GM18498 (cell line): Measurements from ENCODE around the gene SUPT6H.

Experiments used
- ATAC-seq: cut with Tn5 transposase; IDR thresholded peaks from one replicate; pipeline ENCODE4 v1.9.1; 2021; ENCODE audit warnings: mild to moderate bottlenecking, moderate library complexity; ENCODE audit not compliant: unreplicated experiment

The SUPT6H gene

DNA sequence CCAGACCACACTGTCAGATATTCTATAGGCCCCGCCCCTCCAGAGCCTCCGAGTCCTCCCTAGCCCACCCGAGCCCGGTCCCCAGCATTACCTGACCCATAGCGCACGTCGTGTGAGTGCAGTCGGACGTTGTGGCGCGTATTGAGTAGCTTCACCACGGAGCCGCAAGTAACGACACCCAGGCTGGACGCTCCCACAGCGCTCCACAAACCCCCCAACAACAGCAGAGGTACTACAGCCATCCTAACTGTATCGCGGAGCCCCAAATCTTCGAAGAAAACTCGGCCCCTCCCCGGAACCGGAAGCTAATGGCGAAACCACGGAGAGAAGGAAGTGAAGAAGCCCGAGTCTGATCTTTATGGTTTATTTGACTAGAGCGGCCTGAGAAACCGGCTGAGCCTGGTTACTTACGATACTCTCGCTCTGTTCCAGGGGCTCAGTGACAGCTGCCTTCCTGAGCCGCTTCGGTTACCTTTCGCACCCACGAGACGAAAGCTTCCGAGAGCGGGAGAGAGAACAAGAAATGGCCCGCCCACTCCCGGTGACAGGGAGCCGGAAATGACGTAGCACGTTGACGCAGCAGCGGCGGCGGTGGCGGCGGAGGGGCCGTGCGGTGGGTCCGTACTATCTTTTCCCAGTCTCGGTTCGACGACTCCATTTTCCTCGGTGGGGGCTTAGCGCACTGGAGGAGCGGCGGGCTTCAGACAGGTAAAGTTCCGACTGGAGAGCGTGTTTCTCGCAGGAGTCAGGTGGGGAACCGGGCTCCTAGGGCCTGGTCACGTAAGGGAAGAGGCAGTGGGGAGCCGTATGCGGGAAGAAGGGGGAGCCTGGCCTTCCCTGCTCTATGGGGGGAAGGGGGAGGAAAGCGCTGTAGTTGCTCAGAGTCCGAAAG, at the start of gene SUPT6H, which contains the start of gene SDF2:
TSS of gene SUPT6H (plus strand) at position 571 of the 892 bp plus-strand sequence. CDS start 11,197 bp downstream, outside the sequence.
TSS of gene SDF2 (minus strand) at position 272 of the 892 bp plus-strand sequence. CDS start at position 242, 30 bp downstream.
- peak; percentile 87 for ATAC-seq

DNA sequence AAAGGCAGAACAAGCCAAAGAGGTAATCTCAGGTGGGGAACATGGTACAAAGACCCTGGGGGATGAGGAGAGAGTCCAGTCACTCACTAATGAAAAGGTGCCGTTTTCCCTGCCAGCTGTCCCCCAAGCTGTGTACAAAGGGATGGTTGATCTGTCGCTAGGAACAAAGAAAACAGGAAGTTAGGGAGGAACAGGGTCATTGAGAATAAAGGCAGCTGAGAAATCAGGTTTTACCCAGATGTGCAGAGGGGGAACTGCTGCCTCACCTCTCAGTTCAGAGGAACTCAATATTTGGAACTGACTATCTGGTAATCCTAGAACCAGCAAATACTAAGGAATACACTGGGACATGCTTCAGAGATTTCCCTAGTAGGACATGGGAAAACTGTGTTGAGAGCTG, 49.5 kb upstream of the SUPT6H start:
- no peak for ATAC-seq

DNA sequence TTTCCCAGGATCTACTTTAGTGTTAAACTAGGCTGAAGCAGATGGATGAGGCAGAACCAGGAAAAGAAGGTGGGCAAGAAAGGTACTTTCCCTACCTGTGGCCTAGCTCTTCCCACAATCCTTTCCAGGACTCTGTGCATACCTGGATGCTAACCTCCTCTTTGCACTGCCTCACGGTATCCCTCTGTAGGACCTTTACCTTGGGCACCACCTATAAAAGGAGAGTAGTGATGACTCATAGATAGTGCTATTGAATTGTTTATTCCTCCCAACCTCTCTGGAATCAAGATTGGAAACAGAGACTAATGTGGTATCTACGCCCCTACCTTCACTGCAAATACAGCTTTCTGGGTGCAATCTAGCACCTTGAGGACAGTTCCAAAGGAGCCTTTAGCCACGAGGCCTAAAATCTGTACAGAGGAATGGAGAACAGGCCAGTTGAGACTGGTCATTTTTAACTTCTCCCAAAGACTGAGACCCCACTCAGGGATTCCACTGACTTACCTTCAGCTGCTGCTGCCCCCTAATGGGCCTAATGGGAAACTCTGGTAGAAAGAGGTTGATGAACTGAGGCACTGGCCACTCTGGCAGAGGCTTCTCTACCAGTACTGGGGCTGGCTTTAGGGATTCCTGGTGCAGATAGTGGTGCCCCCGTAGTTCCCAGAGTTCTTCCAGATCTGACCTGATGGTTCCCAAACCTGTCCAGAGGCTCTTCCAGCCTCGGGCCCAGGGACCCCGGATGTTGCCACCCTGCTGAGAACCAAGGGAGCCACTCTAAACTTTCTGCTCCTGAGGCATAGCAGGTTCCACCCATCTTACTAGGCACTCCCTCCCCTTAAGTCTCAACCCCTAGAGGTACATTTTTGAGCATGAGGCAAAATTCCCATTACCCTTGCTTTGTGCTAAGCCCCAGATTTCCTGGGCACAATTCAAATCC, 48.8 kb upstream of the SUPT6H start:
- no peak for ATAC-seq

DNA sequence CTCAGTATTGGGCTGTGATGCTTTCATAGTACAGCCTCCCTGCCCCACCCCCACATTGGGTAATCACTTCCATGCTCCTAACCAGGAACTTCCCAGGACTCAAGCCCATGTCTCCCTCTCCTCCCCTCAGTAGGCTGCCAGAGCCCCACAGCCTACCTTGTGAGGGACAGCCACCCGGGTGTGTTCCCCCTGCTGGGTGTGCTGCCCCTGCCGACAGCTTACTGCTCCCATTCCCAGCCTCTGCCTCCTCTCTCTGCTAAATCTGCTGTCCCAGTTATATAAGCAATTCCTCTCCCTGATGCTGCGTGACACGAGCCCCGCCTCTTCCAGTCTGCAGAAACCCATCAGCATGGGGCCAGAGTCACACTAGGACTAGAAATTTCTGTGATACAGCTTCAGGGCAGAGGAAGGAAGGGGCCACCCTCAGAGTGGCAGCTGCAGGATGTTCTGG, 48.0 kb upstream of the SUPT6H start, which contains the start of gene RSKR:
TSS of gene RSKR (minus strand) at position 255 of the 451 bp plus-strand sequence. CDS start at position 231, 24 bp downstream.
- no peak for ATAC-seq

DNA sequence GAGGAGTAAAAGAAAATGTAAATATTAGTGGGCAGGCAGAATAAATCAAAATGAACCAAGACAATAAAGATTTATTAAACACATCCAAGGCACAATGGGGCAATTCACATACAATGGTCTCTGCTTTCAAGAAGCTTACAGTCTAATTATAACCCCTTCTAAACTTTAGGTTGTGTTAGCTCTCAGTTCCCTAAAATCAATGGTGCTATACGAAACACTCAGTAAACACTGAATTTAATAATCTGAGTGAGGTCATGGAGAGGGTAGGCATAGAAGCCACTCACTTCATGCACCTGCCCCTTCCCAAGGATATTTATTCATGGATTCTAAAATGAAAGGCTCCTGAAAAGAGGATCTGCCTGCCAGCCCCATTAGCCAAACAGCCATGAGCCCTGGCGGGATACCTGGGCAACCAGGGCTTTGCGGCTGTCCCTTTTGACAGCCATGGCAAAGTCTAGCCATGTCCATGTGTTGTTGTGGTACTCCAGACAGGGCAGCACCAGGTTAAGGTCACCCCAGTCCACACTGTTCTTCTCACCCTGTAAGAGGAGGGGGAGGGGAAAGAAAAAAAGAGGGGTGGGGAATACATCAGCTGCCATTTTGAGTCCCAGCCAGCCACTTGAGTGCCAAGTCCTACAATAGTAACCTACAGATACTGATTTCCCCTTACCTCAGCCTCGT, 46.6 kb upstream of the SUPT6H start:
- ATAC-seq, result no peak

DNA sequence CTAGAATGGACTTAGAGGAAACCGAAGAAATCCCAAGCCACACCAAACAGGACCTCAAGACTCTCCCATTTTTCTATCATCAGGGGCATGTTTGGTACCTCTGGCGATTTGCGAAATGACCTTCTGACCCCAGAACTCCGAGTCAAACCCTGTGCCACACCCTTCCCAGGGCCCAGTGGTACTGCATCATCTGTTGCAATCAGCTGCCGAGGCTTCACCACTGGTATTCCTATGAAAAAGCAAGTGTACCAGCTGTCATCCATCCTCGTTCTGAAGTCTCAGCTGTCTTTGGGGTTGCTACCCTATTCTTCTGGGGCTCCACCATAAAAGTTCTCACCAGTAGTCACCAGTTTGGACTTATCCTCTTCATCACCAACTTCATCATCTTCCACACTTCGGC, 45.7 kb upstream of the SUPT6H start:
- ATAC-seq, result no peak

DNA sequence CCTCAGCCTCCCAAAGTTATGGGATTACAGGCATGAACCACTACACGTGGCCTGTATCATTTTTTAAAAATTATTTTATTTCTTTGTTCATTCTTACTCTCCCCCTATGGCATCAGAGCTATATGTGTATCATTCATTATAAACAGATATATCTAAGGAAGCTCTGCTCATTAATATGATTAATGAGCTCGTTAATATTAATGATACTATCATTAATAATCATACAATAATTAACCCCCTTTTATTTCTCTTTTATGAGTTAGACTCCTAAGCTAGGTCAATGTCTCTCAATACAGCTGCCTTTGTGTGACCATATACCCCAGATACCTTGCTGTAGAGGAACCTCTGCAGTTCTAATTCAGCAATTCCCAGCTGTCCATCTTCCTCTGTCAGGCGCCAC, 43.5 kb upstream of the SUPT6H start:
- ATAC-seq, result no peak

DNA sequence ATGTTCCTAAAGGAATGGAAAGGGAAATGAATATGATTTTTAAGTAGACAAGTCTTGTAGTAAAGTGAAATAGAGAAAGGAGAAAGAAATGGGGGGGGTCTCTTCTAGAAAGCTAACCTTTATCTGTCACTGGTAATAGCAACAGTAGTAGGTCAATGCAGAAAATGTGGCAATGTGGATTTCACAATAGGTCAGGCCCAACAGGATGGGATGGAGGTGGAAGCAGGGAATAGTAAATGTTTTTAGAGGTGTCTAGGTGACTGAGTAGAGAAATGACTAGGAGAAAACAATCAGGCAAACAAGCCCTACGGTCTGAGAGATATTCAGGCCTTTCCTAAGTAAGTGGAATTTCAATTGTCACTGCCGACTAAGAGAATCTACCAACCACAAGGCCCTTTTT, 42.0 kb upstream of the SUPT6H start:
- ATAC-seq, result no peak

DNA sequence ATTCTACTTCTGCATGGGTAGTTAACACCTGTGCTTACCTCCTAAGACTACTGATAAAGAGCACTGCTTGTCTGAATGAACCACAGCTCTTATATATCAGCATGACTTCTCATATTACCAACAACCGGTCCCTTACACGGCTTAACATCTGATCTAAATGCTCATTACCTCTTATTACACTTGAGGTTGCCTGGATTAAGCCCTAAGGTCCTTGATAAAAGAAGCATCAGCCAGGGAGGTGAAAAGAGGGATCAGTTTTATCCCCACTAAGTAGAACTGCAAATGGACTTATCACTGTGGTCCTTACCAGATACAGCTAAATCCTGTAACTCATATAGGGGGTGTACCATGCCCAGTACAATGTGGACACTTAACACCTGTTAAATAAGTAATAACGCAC, 39.8 kb upstream of the SUPT6H start:
- no peak for ATAC-seq

DNA sequence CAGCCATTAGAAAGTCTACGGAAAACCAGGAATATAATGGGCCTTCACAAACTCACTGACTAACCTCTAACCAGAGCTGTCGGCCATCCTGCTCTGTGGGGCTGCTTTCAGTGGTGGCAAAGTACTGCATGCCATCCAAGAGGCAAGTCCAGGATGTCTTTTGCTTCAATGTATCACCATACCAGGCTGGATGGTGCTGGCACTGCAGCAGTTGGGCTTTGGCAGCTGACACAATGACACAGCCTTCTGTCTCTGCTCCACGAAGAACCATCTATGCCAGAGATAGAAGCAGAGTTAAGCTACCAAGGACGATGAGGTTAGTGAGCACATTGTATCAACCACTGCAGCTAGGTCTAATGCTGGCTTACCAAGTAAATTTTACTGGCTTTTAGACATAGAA, 38.3 kb upstream of the SUPT6H start:
- no peak for ATAC-seq

DNA sequence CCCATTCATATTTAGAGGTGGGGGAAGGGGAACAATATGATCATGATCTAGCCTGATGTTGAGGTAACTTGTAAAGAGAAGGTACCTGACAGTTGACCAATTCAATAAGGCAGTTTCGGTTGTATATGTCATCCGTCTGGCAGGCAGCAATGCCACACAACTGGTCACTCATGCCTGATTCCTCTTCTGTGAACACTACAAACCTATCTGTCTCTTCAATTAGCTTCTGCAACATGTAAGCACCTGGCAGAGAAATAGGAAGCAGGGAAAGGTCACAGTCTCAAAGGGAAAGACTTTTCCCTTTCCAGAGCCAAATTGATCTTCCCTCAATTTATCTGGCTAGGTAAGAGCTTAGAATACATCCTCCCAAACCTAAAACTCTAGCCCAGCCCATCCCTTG, 37.9 kb upstream of the SUPT6H start:
- ATAC-seq, result no peak

DNA sequence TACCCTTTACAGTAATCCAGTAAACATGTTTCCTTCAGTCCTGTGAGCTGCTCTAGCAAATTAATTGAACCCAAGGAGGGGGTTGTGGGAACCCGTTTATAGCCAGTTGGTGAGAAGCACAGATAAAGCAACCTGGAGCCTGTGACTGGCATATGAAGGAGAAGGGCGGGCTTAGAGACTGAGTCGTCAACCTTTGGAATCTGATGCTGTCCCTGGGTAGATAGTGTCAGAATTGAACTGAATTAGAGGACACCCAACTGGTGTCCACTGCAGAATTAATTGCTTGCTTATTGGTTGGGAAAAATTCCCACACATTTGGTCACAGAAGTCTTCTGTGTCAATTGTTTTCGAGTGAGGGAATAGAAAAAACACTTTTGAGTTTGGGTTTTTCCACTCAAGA, 35.2 kb upstream of the SUPT6H start:
- no peak for ATAC-seq

DNA sequence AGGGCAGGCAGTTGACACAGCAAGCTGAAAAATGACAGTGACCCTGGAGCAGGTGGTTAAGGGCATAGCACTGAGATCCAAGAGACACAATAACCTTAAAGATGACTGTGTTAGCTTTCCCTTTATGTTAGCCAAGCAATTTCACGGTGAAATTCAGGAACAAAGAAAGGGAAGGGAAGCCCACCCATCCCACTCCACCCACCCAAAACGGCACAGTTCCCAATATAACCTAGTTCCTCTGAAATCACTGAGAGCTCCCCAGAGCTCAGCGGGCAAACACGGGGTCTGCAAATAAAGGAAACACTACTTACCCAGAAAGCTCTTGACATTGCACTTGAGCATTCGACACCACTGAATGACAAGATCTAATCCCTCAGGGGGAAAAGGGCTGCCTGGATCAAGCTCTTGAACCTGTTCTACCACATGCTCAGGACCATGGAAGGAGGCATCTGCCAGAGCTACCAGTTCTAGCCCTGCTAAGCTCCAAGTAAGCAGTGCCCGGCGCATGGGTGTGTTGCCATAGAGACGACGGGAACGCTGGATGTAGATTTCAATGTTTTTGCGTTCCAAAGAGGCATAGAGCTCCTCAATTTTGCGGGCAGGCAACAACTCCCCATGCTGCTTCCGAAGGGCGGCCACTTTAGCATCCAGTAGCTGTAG, 27.7 kb upstream of the SUPT6H start:
- ATAC-seq, result no peak

DNA sequence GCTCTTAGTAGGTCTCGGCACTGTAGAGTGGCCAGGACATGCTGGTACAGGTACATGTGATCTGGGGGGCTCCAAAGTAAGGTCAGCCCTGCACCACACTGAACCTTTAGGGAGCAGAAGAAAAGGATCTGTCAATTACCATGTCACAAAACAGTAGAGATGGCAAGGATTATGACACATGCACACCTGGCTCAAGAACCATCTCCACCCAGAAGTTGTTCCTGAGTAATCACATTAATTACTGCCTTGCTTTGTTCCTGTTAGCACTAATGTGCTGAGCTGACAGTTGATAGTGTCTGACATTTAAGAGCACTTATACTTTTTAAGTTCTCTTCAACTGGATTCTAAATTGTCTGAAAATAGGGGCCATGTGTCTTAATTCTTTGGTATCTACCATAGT, 26.5 kb upstream of the SUPT6H start:
- no peak for ATAC-seq

DNA sequence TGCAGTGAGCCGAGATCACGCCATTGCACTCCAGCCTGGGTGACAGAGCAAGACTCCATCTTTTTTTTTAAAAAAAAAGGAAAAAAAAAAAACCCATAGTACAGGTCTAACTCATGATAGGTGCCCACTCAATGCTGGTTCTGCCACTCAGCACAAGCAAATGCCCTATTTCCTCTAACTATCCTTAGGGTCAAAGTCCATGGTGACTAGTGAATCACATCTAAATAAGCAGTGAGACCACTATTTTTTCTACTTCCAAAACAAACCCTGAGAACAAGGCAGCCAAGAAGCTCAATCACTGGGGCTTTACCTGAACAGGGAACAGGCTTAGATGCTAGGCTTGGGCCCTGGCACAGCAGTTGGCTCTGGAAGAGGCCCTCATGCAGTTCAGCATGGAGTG, 20.4 kb upstream of the SUPT6H start:
- ATAC-seq, result no peak

DNA sequence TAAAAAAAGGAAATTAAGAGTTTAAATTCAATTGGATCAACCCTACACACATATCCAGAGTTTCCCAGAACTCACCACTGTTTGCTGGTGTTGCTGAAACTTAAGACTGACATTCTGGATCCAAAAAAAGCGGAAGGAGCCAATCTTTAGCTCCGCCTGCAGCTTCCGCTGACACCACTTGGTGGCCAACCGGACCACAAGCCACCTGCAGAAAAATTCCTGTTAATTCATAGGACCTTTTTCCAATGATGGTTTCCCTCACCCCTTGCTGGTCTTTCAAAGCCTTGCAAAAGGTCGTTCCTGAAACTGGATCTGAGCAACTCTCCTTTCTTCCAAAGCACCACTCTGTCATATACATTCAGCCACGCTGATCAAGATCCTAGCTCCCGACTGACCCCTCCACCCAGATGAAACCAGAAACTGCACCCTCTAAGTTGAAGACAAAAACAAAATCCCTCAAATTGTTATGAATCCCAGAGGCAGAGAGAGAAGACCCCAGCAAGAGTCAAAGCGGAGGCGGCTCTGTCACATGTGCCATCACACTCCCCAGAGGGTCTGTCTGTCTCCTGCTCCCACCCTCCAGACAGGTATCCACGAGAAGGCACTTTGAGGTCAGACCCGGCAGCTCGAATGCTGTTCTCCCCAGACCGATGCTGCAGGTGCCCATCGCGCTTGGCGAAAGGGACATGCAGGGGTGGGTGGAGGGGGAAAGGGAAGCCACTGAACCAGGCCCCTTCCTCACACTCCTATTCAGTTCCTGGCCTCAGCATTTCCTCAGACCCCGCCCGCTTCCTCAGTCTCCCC, 17.8 kb upstream of the SUPT6H start:
- ATAC-seq, result peak; percentile 11

DNA sequence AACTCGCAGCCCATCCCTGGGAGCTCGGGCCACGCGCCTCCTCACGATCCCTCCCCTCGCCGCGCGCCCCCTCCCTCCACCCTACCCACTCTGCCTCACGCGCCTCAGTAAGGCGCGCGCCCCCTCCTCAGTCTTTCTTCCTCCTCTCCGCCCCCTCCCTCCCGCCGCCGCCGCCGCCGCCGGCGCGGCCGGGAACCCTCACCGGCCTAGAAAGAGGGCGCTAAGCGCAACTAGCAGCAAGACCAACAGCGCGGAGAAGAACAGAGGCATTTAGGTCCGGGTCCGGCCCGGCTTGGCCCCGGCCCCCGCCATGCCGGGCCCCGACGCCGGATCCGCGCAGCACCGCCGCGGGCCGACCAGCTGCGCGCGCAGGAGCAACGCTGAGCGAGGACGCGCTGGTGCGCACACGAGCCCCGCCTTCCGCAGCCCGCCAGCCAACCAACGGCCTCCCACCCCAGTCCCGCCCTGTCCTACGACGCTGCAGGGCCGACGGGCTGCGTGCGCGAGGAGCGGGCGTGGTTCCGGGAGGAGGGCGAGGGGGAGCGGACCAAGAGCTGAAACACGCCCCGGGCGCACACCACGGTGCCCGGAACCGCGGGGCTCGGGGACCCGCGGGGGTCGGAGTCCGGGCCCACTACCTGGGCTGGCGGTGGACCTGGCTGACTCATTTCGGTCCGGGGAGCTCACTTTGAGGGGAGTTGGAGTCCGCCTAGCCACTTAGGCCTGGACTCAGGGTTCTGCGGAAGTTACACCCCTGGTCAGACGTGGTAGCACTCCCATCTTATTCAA, 17.0 kb upstream of the SUPT6H start, which contains the start of gene BLTP2:
TSS of gene BLTP2 (minus strand) at position 372 of the 789 bp plus-strand sequence. CDS start at position 270, 102 bp downstream.
- peak; percentile 94 for ATAC-seq

DNA sequence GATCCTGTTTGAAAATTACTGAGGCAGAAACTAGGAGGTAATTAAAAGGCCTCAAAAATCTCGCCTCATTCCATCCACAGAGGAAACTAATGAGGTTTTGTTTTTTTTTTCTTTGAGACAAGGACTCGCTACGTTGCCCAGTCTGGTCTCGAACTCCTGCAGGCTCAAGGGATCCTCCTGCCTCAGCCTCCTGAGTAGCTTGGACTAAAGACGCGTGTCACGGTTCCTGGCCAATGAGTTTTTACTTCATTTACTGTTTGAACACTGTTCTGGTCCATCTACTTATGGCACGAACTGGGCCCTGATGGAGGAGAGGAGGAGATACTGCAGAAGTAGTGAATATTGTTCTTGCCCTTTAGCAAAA, 16.4 kb upstream of the SUPT6H start:
- ATAC-seq, result no peak
